IPS DF 6.9 (cell line): Measurements from ENCODE around the gene CYP2C19.
"Not testable (repeated sequence)": the region's sequence is repeated elsewhere in the genome, so short reads cannot be mapped to it uniquely, and the experiment has no call there.

Experiments used
- DNase-seq: peaks from one replicate; pipeline ENCODE4 v3.0.0-alpha.2; 2013; ENCODE audit warnings: low read depth, low spot score
- H3K27ac ChIP-seq: one replicate; pipeline ENCODE4 v1.5.1; 2013; ENCODE audit warnings: low read length, control low read depth
- H3K27me3 ChIP-seq: 2 replicates; pipeline ENCODE4 v1.6.1; 2013; ENCODE audit warnings: mild to moderate bottlenecking, low read length; ENCODE audit not compliant: control insufficient read depth, insufficient read depth
- H3K36me3 ChIP-seq: 2 replicates; pipeline ENCODE4 v1.6.1; 2013; ENCODE audit warnings: low read length; ENCODE audit not compliant: control insufficient read depth, insufficient read depth
- H3K4me1 ChIP-seq: 2 replicates; pipeline ENCODE4 v1.6.1; 2013; ENCODE audit warnings: low read length; ENCODE audit not compliant: control insufficient read depth, insufficient read depth
- H3K4me3 ChIP-seq: 2 replicates; pipeline ENCODE4 v1.5.1; 2013; ENCODE audit warnings: mild to moderate bottlenecking, low read length
- H3K9me3 ChIP-seq: 2 replicates; pipeline ENCODE4 v1.6.1; 2013; ENCODE audit warnings: low read length, inconsistent platforms; ENCODE audit not compliant: control insufficient read depth, insufficient read depth
- WGBS: extraction: QIAGEN DNeasy Blood & Tissue Kit; methylation state at CpG from one replicate; pipeline ENCODE4 v1.1.7; 2013; ENCODE audit warnings: mixed read lengths, missing lambda C conversion rate; ENCODE audit not compliant: insufficient read length, insufficient coverage; 5-methylcytosine and 5-hydroxymethylcytosine counted together

Gene CYP2C19

DNA sequence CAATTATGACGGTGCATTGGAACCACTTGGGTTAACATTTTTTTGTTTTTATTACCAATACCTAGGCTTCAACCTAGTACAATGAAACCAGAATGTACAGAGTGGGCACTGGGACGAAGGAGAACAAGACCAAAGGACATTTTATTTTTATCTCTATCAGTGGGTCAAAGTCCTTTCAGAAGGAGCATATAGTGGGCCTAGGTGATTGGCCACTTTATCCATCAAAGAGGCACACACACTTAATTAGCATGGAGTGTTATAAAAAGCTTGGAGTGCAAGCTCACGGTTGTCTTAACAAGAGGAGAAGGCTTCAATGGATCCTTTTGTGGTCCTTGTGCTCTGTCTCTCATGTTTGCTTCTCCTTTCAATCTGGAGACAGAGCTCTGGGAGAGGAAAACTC is at the start of gene CYP2C19:
TSS of gene CYP2C19 (plus strand) at position 289 of the 400 bp plus-strand sequence. CDS start at position 314, 25 bp downstream.
- Histone ChIP-seq H3K27ac (no peak within 1 kb of the TSS), H3K4me3 (no peak within 1 kb of the TSS), H3K9me3 (no peaks in the 10 kb centered on the region), H3K36me3 (no peaks in the 10 kb centered on the region), H3K27me3 (no peaks in the 10 kb centered on the region), H3K4me1 (no peaks in the 10 kb centered on the region)
- no peak for DNase-seq
- WGBS = no CpG with 5 or more reads among the region's 3 CpGs

DNA sequence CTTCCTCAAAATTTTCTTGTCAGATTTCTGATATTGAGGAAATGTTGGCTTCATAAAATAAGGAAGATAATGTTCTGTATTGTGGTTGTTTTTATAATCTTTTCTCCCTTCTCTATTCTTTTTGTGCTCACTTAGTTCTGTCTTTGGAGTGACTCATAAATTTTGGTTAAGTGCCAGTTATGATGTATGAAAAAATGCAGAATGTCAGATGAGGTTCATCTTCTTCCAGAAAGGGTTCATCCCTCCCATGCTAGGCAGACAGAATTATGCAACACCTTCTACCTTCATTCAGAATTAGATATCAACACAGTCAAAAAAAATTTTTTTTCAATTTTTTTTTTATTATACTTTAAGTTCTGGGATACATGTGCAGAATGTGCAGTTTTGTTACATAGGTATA is 36.6 kb upstream of the CYP2C19 start:
- H3K36me3 ChIP-seq = no peaks in the 10 kb centered on the region
- no peaks in the 10 kb centered on the region for H3K27me3 ChIP-seq
- no peaks in the 10 kb centered on the region for H3K9me3 ChIP-seq
- no peaks in the 10 kb centered on the region for H3K4me1 ChIP-seq
- no peak overlapping the region for H3K4me3 ChIP-seq
- no peak overlapping the region for H3K27ac ChIP-seq
- no peak for DNase-seq

DNA sequence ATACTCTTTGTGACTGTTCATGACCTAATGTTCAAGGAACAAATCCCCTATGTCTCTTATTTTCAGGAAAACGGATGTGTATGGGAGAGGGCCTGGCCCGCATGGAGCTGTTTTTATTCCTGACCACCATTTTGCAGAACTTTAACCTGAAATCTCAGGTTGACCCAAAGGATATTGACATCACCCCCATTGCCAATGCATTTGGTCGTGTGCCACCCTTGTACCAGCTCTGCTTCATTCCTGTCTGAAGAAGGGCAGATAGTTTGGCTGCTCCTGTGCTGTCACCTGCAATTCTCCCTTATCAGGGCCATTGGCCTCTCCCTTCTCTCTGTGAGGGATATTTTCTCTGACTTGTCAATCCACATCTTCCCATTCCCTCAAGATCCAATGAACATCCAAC is 27.3 kb upstream of the CYP2C19 start:
- Histone ChIP-seq H3K36me3 (no peaks in the 10 kb centered on the region), H3K27me3 (no peaks in the 10 kb centered on the region), H3K4me3 (no peak overlapping the region), H3K4me1 (no peaks in the 10 kb centered on the region), H3K9me3 (no peaks in the 10 kb centered on the region), H3K27ac (no peak overlapping the region)
- no peak for DNase-seq
- WGBS = no CpG with 5 or more reads among the region's 3 CpGs

GRCh38 chr10:94738588-94738987 is 23.9 kb upstream of the CYP2C19 start:
- no CpG with 5 or more reads among the region's 2 CpGs for WGBS
- H3K9me3 ChIP-seq = peaks cover 1% of the 10 kb centered on the region; the same call in 1 of the 2 replicates
- no peaks in the 10 kb centered on the region for H3K4me1 ChIP-seq
- no peak overlapping the region for H3K4me3 ChIP-seq
- H3K27ac ChIP-seq = no peak overlapping the region
- no peaks in the 10 kb centered on the region for H3K27me3 ChIP-seq
- H3K36me3 ChIP-seq = no peaks in the 10 kb centered on the region
- no peak for DNase-seq

- WGBS = no CpG with 5 or more reads among the region's 2 CpGs
- H3K27ac ChIP-seq = no peak overlapping the region
- DNase-seq = no peak
Measured at GRCh38 chr10:94747137-94747536, 15.3 kb upstream of the CYP2C19 start.

GRCh38 chr10:94747838-94748237 is 14.6 kb upstream of the CYP2C19 start:
- H3K27ac ChIP-seq = no peak overlapping the region
- no peaks in the 10 kb centered on the region for H3K27me3 ChIP-seq
- WGBS = no CpG with 5 or more reads among the region's 4 CpGs
- H3K4me1 ChIP-seq = no peaks in the 10 kb centered on the region; the same call in 1 of the 2 replicates
- no peak for DNase-seq
- H3K36me3 ChIP-seq = no peaks in the 10 kb centered on the region
- H3K9me3 ChIP-seq = no peaks in the 10 kb centered on the region
- H3K4me3 ChIP-seq = no peak overlapping the region

More at GRCh38 chr10:94747137-94747536, 15.3 kb upstream of the CYP2C19 start:
- Histone ChIP-seq H3K4me3 (no peak overlapping the region), H3K4me1 (no peaks in the 10 kb centered on the region; the same call in 1 of the 2 replicates), H3K27me3 (no peaks in the 10 kb centered on the region), H3K36me3 (no peaks in the 10 kb centered on the region), H3K9me3 (peaks cover 1% of the 10 kb centered on the region; the same call in 1 of the 2 replicates)

DNA sequence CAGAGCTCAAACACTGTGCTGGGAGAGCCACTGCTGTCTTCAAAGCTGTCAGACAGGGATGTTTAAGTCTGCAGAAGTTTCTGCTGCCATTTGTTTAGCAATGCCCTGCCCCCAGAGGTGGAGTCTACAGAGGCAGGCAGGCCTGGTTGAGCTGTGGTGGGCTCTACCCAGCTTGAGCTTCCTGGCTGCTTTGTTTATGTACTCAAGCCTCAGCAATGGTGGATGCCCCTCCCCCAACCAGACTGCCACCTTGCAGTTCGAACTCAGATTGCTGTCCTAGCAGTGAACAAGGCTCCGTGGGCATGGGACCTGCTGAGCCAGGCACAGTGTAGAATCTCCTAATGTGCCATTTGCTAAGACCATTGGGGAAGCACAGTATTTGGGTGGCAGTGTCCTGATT is 4.6 kb upstream of the CYP2C19 start:
- no CpG with 5 or more reads among the region's 2 CpGs for WGBS
- Histone ChIP-seq H3K4me1 (no peaks in the 10 kb centered on the region), H3K36me3 (no peaks in the 10 kb centered on the region), H3K4me3 (no peak overlapping the region), H3K27me3 (no peaks in the 10 kb centered on the region), H3K9me3 (no peaks in the 10 kb centered on the region), H3K27ac (no peak overlapping the region)
- DNase-seq = no peak

DNA sequence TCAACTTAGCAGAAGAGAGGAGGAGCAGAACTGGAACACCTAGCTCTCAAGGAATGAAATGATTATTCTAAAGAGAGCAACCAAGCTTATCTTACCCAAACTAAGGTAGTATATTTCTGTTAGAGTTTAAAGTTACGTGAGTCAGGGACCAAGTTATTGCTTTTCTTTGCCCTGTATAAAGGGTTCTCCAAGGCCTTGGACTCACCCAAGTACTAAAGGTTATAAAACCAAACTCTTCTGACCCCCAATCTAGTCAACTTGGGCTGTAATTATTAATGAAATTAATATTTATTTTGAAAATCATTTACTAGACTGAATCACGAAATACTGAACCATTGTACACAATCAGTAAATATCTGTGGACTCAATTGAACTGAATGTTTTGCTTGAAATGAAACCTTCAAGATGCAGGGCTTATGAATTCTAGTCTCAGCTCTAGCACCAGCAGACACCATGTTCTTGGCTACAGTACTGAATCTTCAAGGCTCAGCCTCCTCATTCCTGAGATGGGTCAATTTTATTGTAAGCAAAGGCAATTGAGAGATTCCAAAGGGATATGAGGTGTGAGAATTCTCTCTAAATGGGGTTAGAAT is 1.8 kb upstream of the CYP2C19 start:
- DNase-seq = no peak
- H3K27ac ChIP-seq = no peak overlapping the region
- no CpG with 5 or more reads among the region's 2 CpGs for WGBS

DNA sequence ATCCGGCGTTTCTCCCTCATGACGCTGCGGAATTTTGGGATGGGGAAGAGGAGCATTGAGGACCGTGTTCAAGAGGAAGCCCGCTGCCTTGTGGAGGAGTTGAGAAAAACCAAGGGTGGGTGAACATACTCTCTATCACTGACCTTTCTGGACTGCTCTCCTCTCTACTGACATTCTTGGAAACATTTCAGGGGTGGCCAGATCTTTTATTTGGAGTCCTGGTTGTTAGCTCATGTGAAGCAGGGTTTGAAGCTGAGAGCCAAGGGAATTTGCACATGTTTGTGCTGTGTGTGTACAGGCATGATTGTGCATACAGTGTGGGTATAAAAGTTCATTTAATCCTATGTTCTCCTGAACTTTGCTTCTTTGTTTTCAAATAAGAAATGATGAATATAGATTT is 12.9 kb downstream of the CYP2C19 start:
- H3K4me3 ChIP-seq, H3K4me1 ChIP-seq, H3K27me3 ChIP-seq, H3K36me3 ChIP-seq, H3K27ac ChIP-seq, H3K9me3 ChIP-seq, DNase-seq: not testable (repeated sequence)
- no CpG with 5 or more reads among the region's 6 CpGs for WGBS

More for the DNA sequence above, 1.8 kb upstream of the CYP2C19 start:
- no peaks in the 10 kb centered on the region for H3K27me3 ChIP-seq
- H3K4me1 ChIP-seq = no peaks in the 10 kb centered on the region
- no peak overlapping the region for H3K4me3 ChIP-seq
- H3K36me3 ChIP-seq = no peaks in the 10 kb centered on the region
- no peaks in the 10 kb centered on the region for H3K9me3 ChIP-seq

- no peaks in the 10 kb centered on the region for H3K27me3 ChIP-seq
- H3K4me3 ChIP-seq = no peak overlapping the region
- H3K36me3 ChIP-seq = no peaks in the 10 kb centered on the region
- no CpG with 5 or more reads among the region's 5 CpGs for WGBS
- H3K9me3 ChIP-seq = no peaks in the 10 kb centered on the region
- DNase-seq = no peak
- H3K27ac ChIP-seq = no peak overlapping the region
- no peaks in the 10 kb centered on the region for H3K4me1 ChIP-seq
Measured at GRCh38 chr10:94777886-94778458, 15.5 kb downstream of the CYP2C19 start.

GRCh38 chr10:94780844-94781243 is 18.4 kb downstream of the CYP2C19 start:
- H3K27ac ChIP-seq = no peak overlapping the region
- no peak for DNase-seq
- no peaks in the 10 kb centered on the region for H3K4me1 ChIP-seq
- no peaks in the 10 kb centered on the region for H3K27me3 ChIP-seq
- no peak overlapping the region for H3K4me3 ChIP-seq
- WGBS = no CpG with 5 or more reads among the region's 1 CpG
- H3K36me3 ChIP-seq = no peaks in the 10 kb centered on the region
- no peaks in the 10 kb centered on the region for H3K9me3 ChIP-seq
